Dendritic cell treated with granulocyte-macrophage colony-stimulating factor and Interleukin-4, amounts not matched to agents 40 ng/mL and 50 ng/mL, for 4 days (primary cell): ENCODE measurements around the gene MAFB.

Experiments
- H3K27ac Mint-ChIP-seq: one replicate; pipeline ENCODE4 v1.8.0; 2022; ENCODE audit warnings: mild to moderate bottlenecking, mixed read lengths
- H3K27me3 Mint-ChIP-seq: one replicate; pipeline ENCODE4 v1.8.0; 2022; ENCODE audit warnings: mild to moderate bottlenecking, mixed read lengths
- H3K36me3 Mint-ChIP-seq: one replicate; pipeline ENCODE4 v1.8.0; 2022; ENCODE audit warnings: low read depth, mixed read lengths
- H3K4me1 Mint-ChIP-seq: one replicate; pipeline ENCODE4 v1.8.0; 2022; ENCODE audit warnings: low read depth, mixed read lengths
- H3K4me3 Mint-ChIP-seq: one replicate; pipeline ENCODE4 v1.8.0; 2022; ENCODE audit warnings: mild to moderate bottlenecking, moderate library complexity, mixed read lengths
- H3K9me3 Mint-ChIP-seq: one replicate; pipeline ENCODE4 v1.8.0; 2022; ENCODE audit warnings: mixed read lengths
- intact Hi-C: fragments of 100-400 bp; cut with micrococcal nuclease; formaldehyde crosslinking; loops from one replicate; pipeline ENCODE4 v1.15.0; 2022

Gene MAFB

DNA sequence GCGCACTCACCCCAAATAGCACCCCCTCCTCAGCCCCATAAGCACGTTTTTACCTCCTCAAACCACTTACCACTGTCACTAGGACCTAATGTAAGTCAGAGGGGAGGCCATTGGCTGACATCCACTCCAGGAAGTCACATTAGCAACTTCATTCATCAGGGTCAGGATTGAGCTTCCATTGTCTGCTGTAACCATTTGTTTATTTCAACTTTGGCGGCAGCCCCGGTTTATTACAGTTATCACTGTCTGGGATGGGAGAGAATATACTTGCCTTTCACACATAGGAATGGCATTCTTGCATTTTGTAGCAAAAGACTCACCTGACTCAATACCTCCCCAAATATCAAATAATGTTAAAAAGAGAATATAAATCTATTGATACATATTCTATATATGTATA lies 38.3 kb downstream of the MAFB start:
- intact Hi-C loops, result no loop called here
- H3K4me3 Mint-ChIP-seq, result no peak overlapping the region
- H3K36me3 Mint-ChIP-seq, result no peaks in the 10 kb centered on the region
- H3K4me1 Mint-ChIP-seq, result peaks cover 17% of the 10 kb centered on the region
- H3K27me3 Mint-ChIP-seq, result peaks cover 39% of the 10 kb centered on the region
- H3K27ac Mint-ChIP-seq, result peak overlapping the region; percentile 11
- no peaks in the 10 kb centered on the region for H3K9me3 Mint-ChIP-seq

DNA sequence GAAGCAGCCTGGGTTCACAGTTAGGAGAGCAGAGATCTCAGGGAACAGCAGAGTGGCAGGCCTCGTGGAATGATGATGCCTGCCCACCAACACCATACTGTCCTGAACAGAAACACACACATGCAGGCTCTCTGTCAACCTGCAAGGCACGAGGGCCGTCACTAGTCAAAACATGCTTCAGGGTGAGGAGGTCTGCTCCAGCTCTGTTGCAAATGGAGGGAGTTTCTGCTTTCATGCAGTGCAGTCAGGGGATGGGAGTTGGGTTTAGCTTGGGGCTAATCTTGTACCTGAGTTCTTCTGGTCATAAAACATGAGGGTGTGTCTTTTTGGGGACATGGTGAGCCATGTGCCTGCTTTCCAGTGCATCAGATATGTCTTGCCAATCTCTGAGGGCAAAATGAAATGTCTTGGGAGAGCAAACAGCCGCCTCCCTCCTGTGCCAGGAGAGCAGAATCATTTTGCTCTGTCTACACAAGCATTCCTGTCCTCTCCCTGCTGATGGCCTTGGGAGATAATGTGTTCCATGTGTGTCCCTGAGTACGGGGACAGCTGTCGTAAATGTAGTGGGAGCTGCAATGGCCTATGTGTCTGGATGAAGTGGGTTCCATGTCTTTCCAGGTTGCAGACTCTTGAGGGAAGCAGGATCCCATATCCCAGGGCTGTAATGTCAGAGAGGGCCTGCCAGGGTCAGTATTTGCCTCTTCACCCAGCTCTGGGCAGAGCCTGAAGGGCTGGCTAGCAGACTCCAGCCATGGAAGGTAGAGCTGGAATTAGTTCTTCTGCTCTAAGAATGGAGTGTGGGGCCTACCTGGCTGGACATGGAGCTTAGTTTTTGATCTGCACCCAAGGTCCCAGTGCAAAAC lies 40.6 kb downstream of the MAFB start:
- Mint-ChIP-seq H3K4me1 (peaks cover 16% of the 10 kb centered on the region), H3K9me3 (no peaks in the 10 kb centered on the region), H3K36me3 (no peaks in the 10 kb centered on the region), H3K27me3 (peaks cover 45% of the 10 kb centered on the region), H3K27ac (no peak overlapping the region), H3K4me3 (no peak overlapping the region)
- intact Hi-C loops, result no loop called here

DNA sequence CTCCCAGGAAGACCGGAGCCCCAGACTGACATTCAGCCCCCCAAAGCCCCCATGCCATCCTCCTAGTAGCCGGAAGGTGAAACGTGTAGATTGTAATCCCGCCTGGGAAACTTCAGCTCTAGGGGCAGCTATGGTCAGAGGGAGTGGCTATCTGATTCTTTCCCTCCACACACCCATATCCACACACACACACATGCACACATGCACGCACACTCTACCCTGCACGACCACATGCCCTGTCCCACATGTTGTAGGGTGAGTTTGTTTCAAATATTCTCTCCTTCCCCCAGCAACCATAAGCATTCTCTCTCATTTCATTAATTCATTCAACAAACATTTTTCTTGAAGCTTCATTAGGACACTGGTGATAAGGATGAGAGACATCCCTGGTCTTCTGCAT lies 42.2 kb downstream of the MAFB start:
- Mint-ChIP-seq H3K9me3 (no peaks in the 10 kb centered on the region), H3K27ac (no peak overlapping the region), H3K4me3 (no peak overlapping the region), H3K36me3 (no peaks in the 10 kb centered on the region), H3K27me3 (peaks cover 43% of the 10 kb centered on the region), H3K4me1 (peaks cover 12% of the 10 kb centered on the region)
- intact Hi-C loops, result no loop called here

DNA sequence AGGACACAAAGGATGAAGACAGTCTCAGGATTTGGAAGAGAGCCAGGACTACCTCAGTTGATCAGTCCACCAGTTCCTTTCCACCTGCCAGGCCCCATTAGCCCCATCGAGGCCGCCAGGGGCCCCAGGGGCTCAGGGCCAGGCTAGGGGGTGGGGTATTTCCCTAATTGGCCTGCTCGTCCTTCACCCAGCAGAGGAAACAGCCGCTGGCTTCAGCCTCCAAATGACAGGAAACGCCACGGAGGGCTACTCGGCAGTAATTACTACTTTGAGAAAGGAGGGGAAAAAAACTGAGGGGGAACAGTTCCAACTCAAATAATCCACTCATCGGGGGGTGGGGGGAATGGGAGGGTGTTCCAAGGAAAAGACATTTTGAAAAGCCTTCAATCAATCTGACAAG lies 42.7 kb downstream of the MAFB start:
- H3K4me3 Mint-ChIP-seq, result no peak overlapping the region
- peaks cover 17% of the 10 kb centered on the region for H3K4me1 Mint-ChIP-seq
- peaks cover 43% of the 10 kb centered on the region for H3K27me3 Mint-ChIP-seq
- H3K9me3 Mint-ChIP-seq, result no peaks in the 10 kb centered on the region
- no peak overlapping the region for H3K27ac Mint-ChIP-seq
- intact Hi-C loops, result no loop called here
- no peaks in the 10 kb centered on the region for H3K36me3 Mint-ChIP-seq

DNA sequence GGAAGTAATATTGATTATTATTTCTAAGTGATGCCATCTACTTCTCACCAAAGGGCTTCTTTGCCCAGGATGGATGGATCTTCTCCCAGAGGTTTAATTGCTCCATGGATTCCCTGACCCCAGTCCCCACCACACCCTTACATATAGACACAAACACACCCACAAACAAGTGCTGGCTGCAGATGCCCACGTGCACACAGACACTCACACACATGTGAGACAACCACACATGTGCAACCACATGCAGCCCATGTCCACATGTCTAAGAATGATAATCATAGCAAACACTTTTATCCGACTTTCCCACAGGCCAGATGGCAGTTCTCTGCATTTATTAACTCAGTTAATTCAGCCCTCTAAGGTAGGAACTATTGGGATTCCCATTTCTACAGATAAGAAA lies 44.2 kb downstream of the MAFB start:
- no peaks in the 10 kb centered on the region for H3K36me3 Mint-ChIP-seq
- H3K9me3 Mint-ChIP-seq, result no peaks in the 10 kb centered on the region
- no peak overlapping the region for H3K4me3 Mint-ChIP-seq
- H3K27ac Mint-ChIP-seq, result no peak overlapping the region
- peaks cover 37% of the 10 kb centered on the region for H3K27me3 Mint-ChIP-seq
- intact Hi-C loops, result no loop called here
- peaks cover 24% of the 10 kb centered on the region for H3K4me1 Mint-ChIP-seq

DNA sequence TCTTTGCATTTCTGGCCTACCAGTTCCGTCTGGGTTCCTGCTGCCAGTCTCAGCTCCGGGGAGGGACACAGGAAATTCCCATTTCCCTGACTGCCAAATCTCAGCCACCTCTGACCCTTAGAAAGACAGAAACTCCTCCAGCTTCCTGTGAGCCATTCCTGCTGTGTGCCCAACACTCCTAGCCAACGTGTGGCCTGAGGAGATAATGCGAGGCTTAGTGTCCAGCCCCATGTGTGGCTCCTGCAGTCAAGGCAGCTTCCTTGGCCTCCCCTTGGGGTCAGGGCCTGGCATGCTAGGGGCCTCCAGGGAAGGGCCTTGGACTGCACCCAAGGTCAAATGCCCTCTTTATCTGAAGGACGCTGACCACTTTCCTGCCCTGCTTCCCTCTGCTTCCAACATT lies 45.1 kb downstream of the MAFB start:
- Mint-ChIP-seq H3K4me1 (peaks cover 34% of the 10 kb centered on the region), H3K4me3 (no peak overlapping the region), H3K36me3 (no peaks in the 10 kb centered on the region), H3K9me3 (no peaks in the 10 kb centered on the region), H3K27ac (no peak overlapping the region), H3K27me3 (peaks cover 38% of the 10 kb centered on the region)
- intact Hi-C loops, result no loop called here

DNA sequence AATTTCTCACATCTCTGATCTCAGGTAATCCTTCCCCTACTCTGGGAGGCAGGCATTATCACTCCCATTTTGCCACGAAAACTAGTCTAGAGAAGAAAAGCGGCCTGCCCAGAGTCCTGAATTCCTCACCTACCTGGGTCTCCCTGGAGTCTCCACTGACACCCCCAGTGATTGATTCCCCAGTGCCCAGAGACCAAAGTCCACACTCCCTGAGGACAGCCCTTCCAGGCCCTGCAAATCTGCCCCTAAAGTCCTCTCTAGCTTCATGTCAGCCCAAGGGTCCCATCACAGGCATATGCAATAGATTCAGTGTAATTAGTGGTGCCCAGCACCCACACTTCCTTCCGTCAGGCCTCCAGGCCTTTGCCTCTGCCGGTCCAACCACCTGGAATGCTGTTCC lies 47.2 kb downstream of the MAFB start:
- Mint-ChIP-seq H3K4me1 (peaks cover 39% of the 10 kb centered on the region), H3K27ac (no peak overlapping the region)

DNA sequence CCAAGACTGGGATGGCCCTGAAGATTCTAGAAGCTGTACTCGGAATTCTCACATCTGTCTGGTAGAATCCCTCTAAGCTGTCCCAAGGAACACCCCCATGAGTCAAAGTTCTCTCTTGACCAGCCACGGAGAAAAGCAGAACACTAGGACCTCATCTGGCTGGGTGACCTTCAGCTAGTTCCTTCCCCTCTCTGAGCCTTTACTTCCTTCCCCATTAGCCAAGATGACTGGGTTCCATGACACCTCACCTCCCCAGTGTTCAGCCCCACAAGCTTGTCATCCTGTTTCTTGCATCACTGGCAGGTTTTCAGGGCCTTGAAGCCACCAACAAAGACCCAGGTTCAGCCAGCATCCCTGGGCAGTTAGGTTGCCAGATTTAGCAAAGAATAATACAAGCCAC lies 47.8 kb downstream of the MAFB start:
- H3K27ac Mint-ChIP-seq, result no peak overlapping the region
- H3K4me3 Mint-ChIP-seq, result no peak overlapping the region
- H3K4me1 Mint-ChIP-seq, result peaks cover 33% of the 10 kb centered on the region
- H3K36me3 Mint-ChIP-seq, result no peaks in the 10 kb centered on the region
- H3K27me3 Mint-ChIP-seq, result peaks cover 24% of the 10 kb centered on the region
- H3K9me3 Mint-ChIP-seq, result no peaks in the 10 kb centered on the region
- intact Hi-C loops, result no loop called here

More for the DNA sequence above, 47.2 kb downstream of the MAFB start:
- H3K36me3 Mint-ChIP-seq, result no peaks in the 10 kb centered on the region
- intact Hi-C loops, result no loop called here
- H3K4me3 Mint-ChIP-seq, result no peak overlapping the region
- peaks cover 29% of the 10 kb centered on the region for H3K27me3 Mint-ChIP-seq
- no peaks in the 10 kb centered on the region for H3K9me3 Mint-ChIP-seq

DNA sequence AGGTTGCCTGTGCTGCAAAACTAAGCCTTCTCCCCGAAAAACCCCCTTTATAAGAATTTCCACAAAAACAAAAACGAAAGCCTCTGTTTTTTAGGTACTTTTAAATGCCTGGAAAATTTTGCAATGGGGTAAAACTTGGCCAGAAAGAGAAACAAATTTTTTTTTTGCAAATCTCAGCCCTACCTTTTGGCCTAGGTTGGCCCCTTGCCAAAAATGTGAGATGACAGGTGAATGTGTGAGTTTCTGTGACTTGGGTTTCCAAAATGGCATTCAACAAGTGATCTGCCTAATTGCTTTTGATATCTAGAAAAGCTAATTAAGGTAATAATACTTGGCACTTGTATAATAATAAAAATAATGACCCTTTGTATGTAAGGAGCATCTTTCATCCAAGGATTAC lies 48.4 kb downstream of the MAFB start:
- intact Hi-C loops, result no loop called here
- Mint-ChIP-seq H3K4me3 (no peak overlapping the region), H3K36me3 (no peaks in the 10 kb centered on the region), H3K27me3 (peaks cover 19% of the 10 kb centered on the region), H3K9me3 (no peaks in the 10 kb centered on the region), H3K4me1 (peaks cover 31% of the 10 kb centered on the region), H3K27ac (no peak overlapping the region)

DNA sequence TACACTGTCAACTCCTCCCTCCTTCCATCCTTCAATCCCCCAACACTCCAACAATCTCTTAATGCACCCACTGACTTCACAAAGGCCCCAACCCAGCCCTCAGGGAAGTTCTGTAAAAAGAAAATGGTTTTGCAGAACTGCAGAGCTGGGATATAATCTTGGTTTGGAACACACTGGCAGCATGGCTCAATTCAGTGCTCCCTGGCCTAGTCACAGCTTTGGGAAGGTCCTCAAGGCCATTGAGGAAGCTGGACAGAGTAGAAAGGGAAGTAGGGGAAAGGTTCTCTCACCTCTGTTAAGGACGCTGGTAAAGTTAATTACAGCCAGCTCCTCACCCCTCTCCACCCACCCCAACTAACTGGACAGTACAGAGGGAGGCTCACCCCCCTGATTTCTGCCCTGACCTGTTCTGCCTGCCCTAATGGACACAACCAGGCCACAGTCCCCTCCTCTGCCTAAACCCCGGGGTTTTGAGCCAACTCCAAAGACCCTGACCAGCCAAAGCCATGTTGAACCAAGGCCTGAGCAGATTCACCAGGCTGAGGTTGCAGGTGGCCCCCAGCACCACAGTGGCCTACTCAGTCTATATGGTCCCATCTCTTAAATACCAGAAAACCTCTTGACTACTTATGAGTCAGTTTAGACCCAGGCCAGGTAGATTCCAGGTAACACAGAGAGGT lies 49.2 kb downstream of the MAFB start:
- Mint-ChIP-seq H3K4me1 (peaks cover 31% of the 10 kb centered on the region), H3K9me3 (no peaks in the 10 kb centered on the region), H3K36me3 (no peaks in the 10 kb centered on the region), H3K27me3 (peaks cover 17% of the 10 kb centered on the region), H3K27ac (no peak overlapping the region), H3K4me3 (no peak overlapping the region)
- intact Hi-C loops, result no loop called here

DNA sequence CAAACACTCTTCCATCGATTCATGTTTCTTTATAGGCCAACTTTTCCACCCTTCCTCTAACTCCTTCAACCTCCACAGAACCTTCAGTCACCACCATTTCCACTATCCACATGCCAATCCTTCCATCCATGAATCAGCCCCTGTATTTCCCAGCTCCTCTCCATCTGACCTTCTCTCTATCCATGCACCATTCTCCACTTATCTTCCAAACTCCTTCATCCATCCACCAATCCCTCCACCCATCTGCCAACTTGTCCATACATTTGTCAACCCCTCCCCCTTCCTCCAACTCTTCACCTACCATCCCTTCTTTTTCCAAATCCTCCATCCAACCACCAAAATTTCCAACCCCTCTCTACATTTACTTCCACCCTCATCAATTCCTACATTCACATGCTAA lies 49.9 kb downstream of the MAFB start:
- peaks cover 13% of the 10 kb centered on the region for H3K27me3 Mint-ChIP-seq
- H3K4me1 Mint-ChIP-seq, result peaks cover 31% of the 10 kb centered on the region
- H3K4me3 Mint-ChIP-seq, result no peak overlapping the region
- H3K9me3 Mint-ChIP-seq, result no peaks in the 10 kb centered on the region
- H3K36me3 Mint-ChIP-seq, result no peaks in the 10 kb centered on the region
- no peak overlapping the region for H3K27ac Mint-ChIP-seq
- intact Hi-C loops, result no loop called here

DNA sequence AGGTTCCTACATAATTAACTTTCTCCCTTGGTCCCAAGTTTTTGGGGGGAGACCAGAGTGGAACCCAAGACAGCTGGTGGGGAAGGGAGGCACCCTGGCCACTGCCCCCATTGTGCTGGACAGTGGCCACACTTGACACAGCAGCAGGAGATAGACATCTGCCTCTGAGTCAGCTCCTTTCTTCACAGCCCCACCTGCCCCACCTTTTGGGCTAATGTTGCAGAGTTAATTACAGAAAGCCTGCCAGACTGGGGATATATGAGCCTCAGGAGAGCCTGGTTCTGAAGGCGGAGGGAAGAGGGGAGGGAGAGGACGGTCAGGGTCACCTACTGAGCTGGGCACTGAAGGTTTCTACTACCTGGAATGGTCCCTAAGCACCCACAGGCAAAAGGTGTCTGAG lies 50.6 kb downstream of the MAFB start:
- Mint-ChIP-seq H3K27me3 (peaks cover 15% of the 10 kb centered on the region), H3K36me3 (no peaks in the 10 kb centered on the region), H3K4me3 (no peak overlapping the region), H3K27ac (no peak overlapping the region), H3K4me1 (peaks cover 31% of the 10 kb centered on the region), H3K9me3 (no peaks in the 10 kb centered on the region)
- intact Hi-C loops, result no loop called here

DNA sequence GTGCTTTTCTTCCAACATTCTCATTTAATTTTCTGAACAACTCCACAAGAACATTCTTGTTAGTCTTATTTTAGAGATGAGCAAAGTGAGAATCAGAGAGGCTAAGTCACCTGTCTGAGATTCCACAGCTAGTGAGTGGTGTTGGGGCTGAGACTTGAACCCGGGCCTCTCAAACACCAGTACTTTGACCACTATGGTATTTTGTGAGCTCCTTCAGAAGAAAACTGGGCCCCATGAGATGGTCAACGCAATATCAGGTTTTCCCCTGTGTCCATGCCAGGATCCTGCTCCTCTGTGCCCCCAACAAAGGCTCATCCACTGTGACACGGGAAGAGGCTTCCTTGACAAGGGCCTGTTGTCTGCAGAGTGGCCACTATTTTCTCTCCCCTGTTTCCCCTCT lies 51.9 kb downstream of the MAFB start:
- intact Hi-C loops, result no loop called here
- H3K27ac Mint-ChIP-seq, result no peak overlapping the region
- peaks cover 31% of the 10 kb centered on the region for H3K4me1 Mint-ChIP-seq
- no peaks in the 10 kb centered on the region for H3K36me3 Mint-ChIP-seq
- H3K9me3 Mint-ChIP-seq, result no peaks in the 10 kb centered on the region
- peaks cover 23% of the 10 kb centered on the region for H3K27me3 Mint-ChIP-seq
- H3K4me3 Mint-ChIP-seq, result no peak overlapping the region

DNA sequence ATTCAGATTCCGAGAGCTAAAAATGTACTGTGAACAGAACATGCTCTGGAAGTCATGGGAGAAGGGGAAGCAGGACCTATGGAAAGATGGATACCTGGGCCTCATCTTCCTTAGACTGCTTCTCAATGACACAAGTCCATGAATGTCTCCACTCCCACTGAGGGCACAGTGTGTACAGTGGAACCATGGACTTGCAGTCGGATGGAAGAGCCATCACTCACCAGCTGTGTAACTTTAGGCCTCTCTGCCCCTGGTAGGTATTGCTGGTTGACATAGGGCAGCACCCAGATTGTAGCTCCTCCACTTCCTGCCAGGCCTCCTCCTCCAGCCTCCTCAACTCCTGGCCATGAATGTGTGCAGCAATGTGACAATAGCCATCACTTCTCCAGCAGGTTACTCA lies 52.5 kb downstream of the MAFB start:
- Mint-ChIP-seq H3K27ac (no peak overlapping the region), H3K9me3 (no peaks in the 10 kb centered on the region), H3K4me3 (no peak overlapping the region), H3K36me3 (no peaks in the 10 kb centered on the region), H3K4me1 (peaks cover 27% of the 10 kb centered on the region), H3K27me3 (peaks cover 25% of the 10 kb centered on the region)
- intact Hi-C loops, result no loop called here
